NCI-H345 (cell line): ENCODE data around the gene NR3C1.

Experiments
- DNase-seq: peaks from one replicate; lab custom pipeline; 2025; lab: John Stamatoyannopoulos, UW

Gene NR3C1

GRCh38 chr5:143426437-143426991 is 23.0 kb upstream of the NR3C1 start:
- no peak for DNase-seq

DNA sequence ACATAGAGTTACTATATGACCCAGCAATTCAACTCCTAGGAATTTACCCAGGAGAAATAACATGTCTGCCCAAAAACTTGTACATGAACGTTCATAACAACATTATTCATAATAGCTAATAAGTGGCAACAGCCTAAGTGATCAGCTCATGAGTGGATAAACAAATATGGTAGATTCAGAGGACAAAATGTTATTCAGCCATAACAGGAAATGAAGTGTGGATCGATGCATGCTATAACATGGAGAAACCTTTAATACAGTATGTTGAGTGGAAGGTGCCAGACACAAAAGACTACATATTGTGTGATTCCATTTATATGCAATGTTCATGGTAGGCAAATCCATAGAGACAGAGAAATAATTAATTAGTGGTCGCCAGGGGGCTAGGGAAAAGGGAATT is 22.3 kb upstream of the NR3C1 start:
- no peak for DNase-seq

GRCh38 chr5:143418140-143418866 is 14.8 kb upstream of the NR3C1 start:
- DNase-seq = no peak

DNA sequence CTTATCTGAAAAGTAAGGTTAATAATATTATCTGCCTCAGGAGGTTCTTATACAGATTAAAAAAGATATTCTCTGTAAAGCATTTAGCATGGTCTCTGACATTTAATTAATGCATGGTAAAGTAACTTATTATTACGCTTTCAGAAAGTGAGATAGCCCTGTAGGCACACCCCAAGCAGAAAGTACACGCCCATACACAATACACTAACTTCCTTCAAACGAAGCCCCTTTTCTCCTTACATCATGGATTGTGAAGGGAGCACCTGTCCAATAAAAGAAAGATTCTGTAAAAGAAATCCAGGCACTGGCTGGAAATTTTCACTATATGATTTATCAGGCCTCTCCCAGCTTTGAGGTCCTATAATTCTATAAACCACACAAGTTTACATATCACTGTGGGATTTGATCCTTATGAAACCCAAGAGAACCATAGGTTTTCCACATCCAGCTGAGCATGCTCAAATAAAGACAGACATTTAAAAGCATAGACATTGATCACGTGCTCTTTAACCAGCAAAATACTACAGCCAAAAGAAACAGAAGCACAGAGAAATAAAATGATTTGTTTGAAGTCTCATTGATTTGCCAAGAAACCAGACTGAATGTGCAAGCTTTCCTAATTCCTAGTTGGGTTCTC is 14.1 kb upstream of the NR3C1 start:
- no peak for DNase-seq

- DNase-seq = no peak
Measured at GRCh38 chr5:143416411-143416810, 12.9 kb upstream of the NR3C1 start.

GRCh38 chr5:143413958-143414669 is 10.6 kb upstream of the NR3C1 start:
- DNase-seq = no peak

DNA sequence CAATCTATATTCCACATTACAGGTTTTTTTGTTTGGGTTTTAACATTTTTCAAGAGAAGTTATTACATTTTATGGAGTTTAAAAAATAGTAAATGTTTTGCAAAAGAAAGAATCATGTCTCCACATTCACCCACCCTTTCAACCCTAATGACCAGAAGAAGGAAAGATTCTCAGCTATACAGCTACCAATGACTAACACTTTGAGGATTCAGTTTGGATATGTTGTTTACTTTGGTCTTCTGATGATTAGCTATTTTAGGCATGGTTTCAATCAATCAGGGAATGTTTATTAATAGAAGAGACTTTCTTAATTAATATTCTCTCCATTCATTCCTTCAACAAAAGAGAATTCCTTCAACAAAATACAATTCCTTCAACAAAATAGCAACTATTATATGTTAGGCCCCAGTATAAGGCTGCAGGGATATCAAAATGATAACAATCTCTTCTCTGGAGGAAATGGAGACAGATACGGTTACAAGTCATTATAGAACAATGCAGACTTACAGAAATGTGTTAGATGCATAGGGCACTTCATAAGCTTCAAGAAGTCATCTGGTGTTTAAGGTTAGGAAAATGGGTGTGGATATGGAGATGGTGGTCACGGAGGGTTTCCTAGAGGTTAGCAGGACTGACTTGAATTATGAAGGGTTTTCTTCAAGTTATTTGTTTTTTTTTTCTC is 9.3 kb upstream of the NR3C1 start:
- no peak for DNase-seq

GRCh38 chr5:143409926-143410325 is 6.4 kb upstream of the NR3C1 start:
- no peak for DNase-seq

DNA sequence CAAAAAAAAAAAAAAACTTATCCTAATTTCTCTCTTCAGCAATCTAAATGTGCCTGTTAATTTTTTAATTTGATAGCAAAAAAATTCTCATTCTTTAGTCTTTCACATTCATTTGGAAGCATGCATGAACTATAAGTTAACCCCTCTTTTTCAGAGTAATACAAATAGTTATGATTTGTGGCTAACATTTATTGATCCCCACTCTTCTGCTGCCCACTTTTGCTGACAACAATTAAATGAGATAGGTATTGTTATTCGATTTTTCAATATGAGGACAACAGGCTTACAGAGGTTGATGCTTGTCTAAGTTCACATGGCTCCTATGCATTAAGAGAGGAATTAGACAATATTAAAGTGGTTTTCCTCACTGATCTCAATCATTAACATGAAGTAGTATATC is 2.9 kb upstream of the NR3C1 start:
- no peak for DNase-seq

- no peak for DNase-seq
Measured at GRCh38 chr5:143405849-143406098, 2.3 kb upstream of the NR3C1 start.

DNA sequence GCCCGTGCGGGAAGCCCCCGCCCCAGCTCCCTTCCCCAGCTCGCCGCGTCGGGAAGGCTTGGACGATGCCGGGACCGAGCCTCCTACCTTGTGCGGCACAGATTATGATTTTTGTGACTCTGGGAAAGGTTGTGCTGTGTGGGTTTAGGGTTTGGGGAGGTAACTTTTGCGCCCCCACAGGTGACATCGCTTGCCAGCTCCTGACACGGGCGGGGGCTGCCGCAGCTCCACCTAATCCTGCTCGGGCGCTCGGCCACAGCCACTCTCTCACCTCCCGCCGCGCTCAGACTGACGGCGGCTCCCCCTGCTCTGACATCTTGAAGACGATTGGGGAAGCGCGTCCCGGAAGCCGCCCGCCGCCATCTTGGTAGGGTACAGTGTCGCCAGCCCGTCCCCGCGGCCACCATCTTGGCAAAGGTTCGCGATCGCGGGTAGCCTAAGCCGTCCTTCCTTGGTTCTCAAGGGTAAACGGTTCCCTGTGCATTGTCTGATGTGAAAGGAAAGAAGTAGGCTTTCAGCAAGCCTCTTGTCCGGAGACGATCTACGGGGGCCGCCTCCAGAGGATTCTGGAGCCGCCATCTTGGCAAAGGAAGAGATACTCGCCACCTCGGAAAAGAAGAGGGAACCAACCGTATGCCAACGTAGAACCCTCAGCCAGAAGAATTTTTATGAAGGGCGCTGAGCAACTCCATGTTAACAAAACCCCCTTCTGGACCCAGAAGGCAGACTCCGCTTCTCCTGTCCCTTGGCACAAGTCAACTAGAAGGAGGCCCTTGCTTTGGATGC is 1.8 kb upstream of the NR3C1 start:
- peak; percentile 92 for DNase-seq

DNA sequence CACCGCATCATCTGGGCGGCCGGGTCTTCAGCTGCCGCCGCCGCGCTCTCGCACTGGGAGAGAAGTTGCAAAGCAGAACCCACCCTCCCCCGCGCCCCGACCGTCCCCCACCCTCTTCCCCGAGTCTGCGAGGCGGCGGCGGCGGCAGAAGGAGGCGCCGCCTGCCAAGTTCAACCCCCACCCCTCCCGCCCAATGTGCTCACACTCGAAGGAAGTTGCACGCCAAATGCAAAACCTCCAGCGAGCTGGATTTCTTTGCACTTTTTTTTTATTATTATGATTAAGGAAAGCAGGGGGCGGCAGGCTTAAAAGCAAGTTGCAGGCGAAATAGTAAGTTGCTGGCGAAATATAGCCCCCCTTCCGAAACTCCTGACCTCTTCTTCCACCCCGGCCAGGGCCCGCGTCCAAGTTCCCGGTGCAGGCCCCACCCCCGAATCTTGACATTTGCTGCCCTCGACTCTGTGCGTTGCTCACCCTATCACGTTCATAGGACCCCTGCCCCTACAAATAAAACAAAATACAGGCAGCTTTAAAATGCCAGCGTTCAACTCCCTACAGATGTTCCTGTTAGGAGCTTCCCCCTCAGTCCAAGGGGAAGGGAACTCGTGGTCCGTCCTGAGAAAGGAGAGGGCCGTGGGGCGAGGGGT is 1.1 kb upstream of the NR3C1 start:
- DNase-seq = peak; percentile 87

DNA sequence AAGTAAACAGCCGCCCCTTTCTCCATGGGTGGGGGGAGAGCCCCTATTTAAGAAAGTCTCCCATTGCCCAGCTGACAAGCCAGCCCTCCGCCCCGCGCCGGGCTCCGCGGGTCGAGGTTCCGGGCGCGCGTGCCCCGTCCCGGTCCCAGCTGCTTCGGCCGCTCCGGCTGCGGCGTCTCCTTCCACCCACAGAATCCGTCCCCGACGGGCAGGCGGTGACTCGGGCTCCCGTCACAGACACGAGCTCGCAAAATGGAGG is 223 bp downstream of the NR3C1 start:
- no peak for DNase-seq

- peak; percentile 63 for DNase-seq
Measured at GRCh38 chr5:143402553-143403333, 743 bp downstream of the NR3C1 start.

DNA sequence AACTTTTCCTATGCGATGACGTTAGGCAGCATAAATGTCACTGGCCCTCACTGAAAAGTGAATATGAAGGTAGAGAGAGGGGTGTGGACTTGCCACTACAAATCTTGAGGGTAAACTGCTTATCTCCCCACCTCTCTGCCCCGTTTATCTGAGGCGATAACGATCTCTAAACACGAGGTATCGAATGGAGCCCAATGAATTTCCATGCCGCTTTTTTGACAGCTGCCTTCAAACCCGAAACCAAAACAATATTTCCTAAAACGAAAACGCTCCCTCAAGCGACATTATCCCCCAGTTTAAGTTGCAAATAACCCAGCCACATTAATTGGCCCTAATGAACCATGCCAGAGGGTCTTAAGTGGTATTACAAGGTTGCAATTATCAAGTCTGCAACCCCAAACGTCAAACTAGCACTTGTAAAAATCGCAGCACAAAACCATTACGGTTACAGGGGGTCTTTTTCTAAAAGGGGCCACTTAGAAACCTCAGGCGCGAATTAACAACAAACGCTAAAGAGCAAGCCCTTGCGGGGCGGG is 1.4 kb downstream of the NR3C1 start:
- peak; percentile 15 for DNase-seq

DNA sequence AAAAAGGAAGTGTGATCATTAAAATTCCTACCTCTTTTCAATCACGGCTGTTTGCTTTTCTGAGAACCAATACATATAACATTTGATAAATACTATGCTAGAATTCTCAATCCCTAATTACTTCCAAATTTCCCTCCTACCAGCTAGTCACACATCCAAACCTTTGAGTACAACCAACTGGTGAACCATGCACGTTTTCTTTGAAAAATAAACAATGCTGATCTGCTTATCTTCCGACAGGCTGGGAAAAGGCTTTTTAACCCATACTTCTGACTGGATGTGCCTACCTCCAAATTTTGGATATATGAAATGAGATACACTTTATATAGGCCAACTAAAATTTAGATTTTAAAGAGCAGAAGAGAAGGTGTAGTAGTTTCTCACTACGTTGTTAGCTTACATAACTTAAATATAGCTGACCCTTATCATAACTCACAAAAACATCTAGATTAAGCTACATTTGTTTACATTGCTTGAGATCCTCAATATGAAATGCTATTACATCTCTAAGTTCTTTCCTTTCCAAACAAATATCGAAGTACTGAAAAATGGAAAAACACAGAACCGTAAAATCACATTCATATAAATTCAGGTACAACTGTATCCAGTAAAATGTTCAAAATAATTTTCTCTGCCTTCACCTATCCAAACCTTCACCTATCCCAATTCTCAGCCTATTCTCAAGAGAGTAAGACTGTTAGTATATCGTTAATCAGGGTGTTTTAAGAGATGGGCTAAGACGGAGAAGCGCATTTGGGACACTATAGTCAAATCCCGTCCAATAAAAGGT is 2.1 kb downstream of the NR3C1 start:
- DNase-seq = no peak

DNA sequence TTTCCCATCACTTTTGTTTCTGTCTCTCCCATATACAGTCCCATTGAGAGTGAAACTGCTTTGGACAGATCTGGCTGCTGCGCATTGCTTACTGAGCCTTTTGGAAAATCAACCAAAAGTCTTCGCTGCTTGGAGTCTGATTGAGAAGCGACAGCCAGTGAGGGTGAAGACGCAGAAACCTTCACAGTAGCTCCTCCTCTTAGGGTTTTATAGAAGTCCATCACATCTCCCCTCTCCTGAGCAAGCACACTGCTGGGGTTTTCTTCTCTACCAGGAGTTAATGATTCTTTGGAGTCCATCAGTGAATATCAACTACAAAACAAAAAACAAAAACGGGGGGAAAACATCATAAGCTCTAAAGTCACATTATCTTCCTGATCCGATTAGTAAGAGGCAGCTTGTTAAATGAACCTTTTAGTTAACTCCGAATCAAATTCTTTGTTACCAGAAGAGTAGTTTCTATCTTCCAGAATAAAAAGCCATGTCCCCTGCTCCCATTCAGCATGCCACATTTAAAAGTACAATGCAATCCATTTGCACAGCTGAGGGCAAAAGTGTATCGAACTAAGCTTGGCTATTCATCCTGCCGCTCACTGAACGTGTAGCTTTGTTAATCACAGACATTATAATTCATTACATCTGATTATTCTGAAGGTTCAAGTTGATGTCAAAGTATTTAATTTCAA is 2.8 kb downstream of the NR3C1 start:
- DNase-seq = peak; percentile 35

- DNase-seq = no peak
Measured at GRCh38 chr5:143399616-143400540, 3.6 kb downstream of the NR3C1 start.
